SK-N-SH treated with all-trans-retinoic acid at 6 μM for 48 hours (cell line): ENCODE data around the gene CETN3.

ENCODE experiments used
- ATAC-seq: fragments of 200-7000 bp; cut with Tn5 transposase; 3 replicates; pipeline ENCODE4 v1.9.1; 2020; ENCODE audit warnings: mild to moderate bottlenecking, moderate library complexity
- ARNTL ChIP-seq: fragments of 450-650 bp; formaldehyde crosslinking; IDR thresholded peaks from 2 replicates; pipeline ENCODE4 v1.5.0; 2020; ENCODE audit warnings: low read depth, mild to moderate bottlenecking, moderate library complexity, borderline replicate concordance
- BACH2 ChIP-seq: fragments of 250-450 bp; sonication (Bioruptor Pico); IDR thresholded peaks from 2 replicates; pipeline ENCODE4 v1.9.0; 2021; ENCODE audit warnings: mild to moderate bottlenecking, borderline replicate concordance
- CSDC2 ChIP-seq: fragments of 250-450 bp; sonication (Bioruptor Pico); IDR thresholded peaks from 2 replicates; pipeline ENCODE4 v1.5.0; 2020; ENCODE audit warnings: mild to moderate bottlenecking, moderate library complexity
- ESRRG ChIP-seq: fragments of 250-450 bp; sonication (Bioruptor Pico); IDR thresholded peaks from 2 replicates; pipeline ENCODE4 v1.6.1; 2021; ENCODE audit warnings: mild to moderate bottlenecking
- GLIS3 ChIP-seq: fragments of 250-450 bp; sonication (Bioruptor Pico); IDR thresholded peaks from 2 replicates; pipeline ENCODE4 v1.5.0; 2020; ENCODE audit warnings: mild to moderate bottlenecking, moderate library complexity
- ISL1 ChIP-seq: fragments of 250-450 bp; sonication (Bioruptor Pico); IDR thresholded peaks from 2 replicates; pipeline ENCODE4 v2.1.2; 2022; ENCODE audit warnings: mild to moderate bottlenecking, moderate library complexity
- OSR1 ChIP-seq: fragments of 250-450 bp; sonication (Bioruptor Pico); IDR thresholded peaks from 2 replicates; pipeline ENCODE4 v1.8.0; 2022; ENCODE audit warnings: moderate library complexity, mild to moderate bottlenecking, inconsistent platforms
- PPARA ChIP-seq: fragments of 250-450 bp; sonication (Bioruptor Pico); IDR thresholded peaks from 2 replicates; pipeline ENCODE4 v1.5.0; 2020; ENCODE audit warnings: mild to moderate bottlenecking, borderline replicate concordance
- RARB ChIP-seq: fragments of 250-450 bp; sonication (Bioruptor Pico); IDR thresholded peaks from 2 replicates; pipeline ENCODE4 v1.8.0; 2021; ENCODE audit warnings: mild to moderate bottlenecking, moderate library complexity
- SNAI2 ChIP-seq: fragments of 250-450 bp; sonication (Bioruptor Pico); IDR thresholded peaks from 2 replicates; pipeline ENCODE4 v1.5.0; 2020; ENCODE audit warnings: mild to moderate bottlenecking, moderate library complexity
- TCF4 ChIP-seq: fragments of 250-450 bp; sonication (Bioruptor Pico); IDR thresholded peaks from 2 replicates; pipeline ENCODE4 v1.8.0; 2021; ENCODE audit warnings: mild to moderate bottlenecking, moderate library complexity, borderline replicate concordance
- TOX ChIP-seq: fragments of 250-450 bp; sonication (Bioruptor Pico); IDR thresholded peaks from 2 replicates; pipeline ENCODE4 v1.8.0; 2021; ENCODE audit warnings: mild to moderate bottlenecking, moderate library complexity, borderline replicate concordance
- TSHZ2 ChIP-seq: fragments of 250-450 bp; sonication (Bioruptor Pico); IDR thresholded peaks from 2 replicates; pipeline ENCODE4 v1.5.0; 2020; ENCODE audit warnings: mild to moderate bottlenecking, moderate library complexity
- ZC3H10 ChIP-seq: fragments of 250-450 bp; sonication (Bioruptor Pico); IDR thresholded peaks from 2 replicates; pipeline ENCODE4 v1.5.1; 2021; ENCODE audit warnings: mild to moderate bottlenecking, moderate library complexity
- ZFP3 ChIP-seq: fragments of 250-450 bp; sonication (Bioruptor Pico); IDR thresholded peaks from 2 replicates; pipeline ENCODE4 v1.5.0; 2020; ENCODE audit warnings: mild to moderate bottlenecking, moderate library complexity
- ZFP30 ChIP-seq: fragments of 450-650 bp; formaldehyde crosslinking; IDR thresholded peaks from 2 replicates; pipeline ENCODE4 v1.5.0; 2022; ENCODE audit warnings: mild to moderate bottlenecking, moderate library complexity
- ZNF70 ChIP-seq: fragments of 450-650 bp; formaldehyde crosslinking; IDR thresholded peaks from 2 replicates; pipeline ENCODE4 v1.5.0; 2020; ENCODE audit warnings: mild to moderate bottlenecking, moderate library complexity
- ZNF8 ChIP-seq: fragments of 450-650 bp; formaldehyde crosslinking; IDR thresholded peaks from 2 replicates; pipeline ENCODE4 v1.5.0; 2020; ENCODE audit warnings: mild to moderate bottlenecking, moderate library complexity
- TF ChIP-seq, protein P1 (sequence below): fragments of 250-450 bp; sonication (Bioruptor Pico); IDR thresholded peaks from 2 replicates; pipeline ENCODE4 v1.5.1; 2021; ENCODE audit warnings: mild to moderate bottlenecking, moderate library complexity
- TF ChIP-seq, protein P2 (sequence below): fragments of 250-450 bp; sonication (Bioruptor Pico); IDR thresholded peaks from 2 replicates; pipeline ENCODE4 v1.8.0; 2020; ENCODE audit warnings: mild to moderate bottlenecking, moderate library complexity, borderline replicate concordance
- TF ChIP-seq, protein P3 (sequence below): fragments of 250-450 bp; sonication (Bioruptor Pico); IDR thresholded peaks from 2 replicates; pipeline ENCODE4 v1.5.1; 2020; ENCODE audit warnings: low read depth, mild to moderate bottlenecking, moderate library complexity

Gene CETN3

DNA sequence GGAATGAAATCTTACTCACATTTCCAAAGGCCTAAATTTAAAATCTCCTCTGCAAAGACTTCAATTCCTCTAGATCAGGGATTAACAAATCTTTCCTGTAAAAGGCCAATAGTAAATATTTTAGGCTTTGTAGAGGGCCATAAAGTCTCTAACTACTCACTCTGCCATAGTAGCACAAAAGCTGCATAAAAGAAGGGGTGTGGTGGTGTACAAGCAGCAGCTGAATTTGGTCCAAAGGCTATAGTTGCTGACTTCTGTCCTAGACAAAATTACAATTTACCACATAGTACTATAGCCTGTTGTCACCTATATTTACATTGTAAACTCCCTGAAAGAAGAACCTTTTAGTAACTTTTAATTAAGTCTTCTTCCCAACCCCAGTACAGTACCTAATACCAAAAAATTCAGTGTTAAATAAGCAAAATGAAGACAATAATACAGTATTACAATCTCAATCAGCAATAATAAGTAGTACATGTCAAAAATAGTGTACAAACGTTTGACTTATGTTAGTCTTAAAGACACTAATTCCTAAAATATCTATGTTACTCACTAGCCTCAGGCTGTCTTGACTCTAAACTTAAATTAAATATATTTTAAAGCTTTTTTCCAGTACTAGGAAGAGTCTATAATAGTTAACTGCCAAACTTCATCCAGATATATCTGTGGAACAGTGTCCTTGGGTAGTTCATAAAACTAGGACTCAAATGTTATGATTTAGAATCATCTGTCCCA is 6.9 kb downstream of the CETN3 start:
- ATAC-seq: no peak
- TF ChIP-seq, protein P1, sequence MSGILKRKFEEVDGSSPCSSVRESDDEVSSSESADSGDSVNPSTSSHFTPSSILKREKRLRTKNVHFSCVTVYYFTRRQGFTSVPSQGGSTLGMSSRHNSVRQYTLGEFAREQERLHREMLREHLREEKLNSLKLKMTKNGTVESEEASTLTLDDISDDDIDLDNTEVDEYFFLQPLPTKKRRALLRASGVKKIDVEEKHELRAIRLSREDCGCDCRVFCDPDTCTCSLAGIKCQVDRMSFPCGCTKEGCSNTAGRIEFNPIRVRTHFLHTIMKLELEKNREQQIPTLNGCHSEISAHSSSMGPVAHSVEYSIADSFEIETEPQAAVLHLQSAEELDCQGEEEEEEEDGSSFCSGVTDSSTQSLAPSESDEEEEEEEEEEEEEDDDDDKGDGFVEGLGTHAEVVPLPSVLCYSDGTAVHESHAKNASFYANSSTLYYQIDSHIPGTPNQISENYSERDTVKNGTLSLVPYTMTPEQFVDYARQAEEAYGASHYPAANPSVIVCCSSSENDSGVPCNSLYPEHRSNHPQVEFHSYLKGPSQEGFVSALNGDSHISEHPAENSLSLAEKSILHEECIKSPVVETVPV: no peak
- TF ChIP-seq TCF4 (CRISPR knock-in tag): no peak
- TF ChIP-seq ISL1 (CRISPR knock-in tag): no peak
- TF ChIP-seq OSR1 (CRISPR knock-in tag): no peak
- TF ChIP-seq, protein P2, sequence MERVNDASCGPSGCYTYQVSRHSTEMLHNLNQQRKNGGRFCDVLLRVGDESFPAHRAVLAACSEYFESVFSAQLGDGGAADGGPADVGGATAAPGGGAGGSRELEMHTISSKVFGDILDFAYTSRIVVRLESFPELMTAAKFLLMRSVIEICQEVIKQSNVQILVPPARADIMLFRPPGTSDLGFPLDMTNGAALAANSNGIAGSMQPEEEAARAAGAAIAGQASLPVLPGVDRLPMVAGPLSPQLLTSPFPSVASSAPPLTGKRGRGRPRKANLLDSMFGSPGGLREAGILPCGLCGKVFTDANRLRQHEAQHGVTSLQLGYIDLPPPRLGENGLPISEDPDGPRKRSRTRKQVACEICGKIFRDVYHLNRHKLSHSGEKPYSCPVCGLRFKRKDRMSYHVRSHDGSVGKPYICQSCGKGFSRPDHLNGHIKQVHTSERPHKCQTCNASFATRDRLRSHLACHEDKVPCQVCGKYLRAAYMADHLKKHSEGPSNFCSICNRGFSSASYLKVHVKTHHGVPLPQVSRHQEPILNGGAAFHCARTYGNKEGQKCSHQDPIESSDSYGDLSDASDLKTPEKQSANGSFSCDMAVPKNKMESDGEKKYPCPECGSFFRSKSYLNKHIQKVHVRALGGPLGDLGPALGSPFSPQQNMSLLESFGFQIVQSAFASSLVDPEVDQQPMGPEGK: no peak
- no peak for TF ChIP-seq PPARA (CRISPR knock-in tag)
- TF ChIP-seq CSDC2 (CRISPR knock-in tag): no peak
- no peak for TF ChIP-seq ZNF8 (CRISPR knock-in tag)
- TF ChIP-seq ZC3H10 (CRISPR knock-in tag): no peak
- no peak for TF ChIP-seq ZFP30 (CRISPR knock-in tag)
- TF ChIP-seq ARNTL (CRISPR knock-in tag): no peak
- TF ChIP-seq SNAI2 (CRISPR knock-in tag): no peak
- TF ChIP-seq, protein P3, sequence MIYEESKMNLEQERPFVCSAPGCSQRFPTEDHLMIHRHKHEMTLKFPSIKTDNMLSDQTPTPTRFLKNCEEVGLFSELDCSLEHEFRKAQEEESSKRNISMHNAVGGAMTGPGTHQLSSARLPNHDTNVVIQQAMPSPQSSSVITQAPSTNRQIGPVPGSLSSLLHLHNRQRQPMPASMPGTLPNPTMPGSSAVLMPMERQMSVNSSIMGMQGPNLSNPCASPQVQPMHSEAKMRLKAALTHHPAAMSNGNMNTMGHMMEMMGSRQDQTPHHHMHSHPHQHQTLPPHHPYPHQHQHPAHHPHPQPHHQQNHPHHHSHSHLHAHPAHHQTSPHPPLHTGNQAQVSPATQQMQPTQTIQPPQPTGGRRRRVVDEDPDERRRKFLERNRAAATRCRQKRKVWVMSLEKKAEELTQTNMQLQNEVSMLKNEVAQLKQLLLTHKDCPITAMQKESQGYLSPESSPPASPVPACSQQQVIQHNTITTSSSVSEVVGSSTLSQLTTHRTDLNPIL (CRISPR knock-in tag): no peak

GRCh38 chr5:90399251-90399650 is 10.3 kb downstream of the CETN3 start:
- TF ChIP-seq ESRRG (CRISPR knock-in tag): no peak
- TF ChIP-seq GLIS3 (CRISPR knock-in tag): no peak
- no peak for TF ChIP-seq ZFP3
- no peak for TF ChIP-seq ZC3H10 (CRISPR knock-in tag)
- no peak for TF ChIP-seq TSHZ2
- no peak for TF ChIP-seq ZNF70
- no peak for TF ChIP-seq CSDC2 (CRISPR knock-in tag)
- no peak for TF ChIP-seq PPARA (CRISPR knock-in tag)
- TF ChIP-seq BACH2: no peak
- no peak for TF ChIP-seq RARB (CRISPR knock-in tag)
- no peak for TF ChIP-seq OSR1 (CRISPR knock-in tag)
- TF ChIP-seq TOX (CRISPR knock-in tag): no peak
- no peak for TF ChIP-seq TCF4 (CRISPR knock-in tag)
- TF ChIP-seq, protein P1: no peak
- TF ChIP-seq, protein P3 (CRISPR knock-in tag): no peak
- TF ChIP-seq ISL1 (CRISPR knock-in tag): no peak
- ATAC-seq: no peak
